NCI-H1092 (cell line): ENCODE results near the gene DOCK9.

Source experiments
- DNase-seq: peaks from one replicate; lab custom pipeline; 2025; lab: John Stamatoyannopoulos, UW

The DOCK9 gene

DNA sequence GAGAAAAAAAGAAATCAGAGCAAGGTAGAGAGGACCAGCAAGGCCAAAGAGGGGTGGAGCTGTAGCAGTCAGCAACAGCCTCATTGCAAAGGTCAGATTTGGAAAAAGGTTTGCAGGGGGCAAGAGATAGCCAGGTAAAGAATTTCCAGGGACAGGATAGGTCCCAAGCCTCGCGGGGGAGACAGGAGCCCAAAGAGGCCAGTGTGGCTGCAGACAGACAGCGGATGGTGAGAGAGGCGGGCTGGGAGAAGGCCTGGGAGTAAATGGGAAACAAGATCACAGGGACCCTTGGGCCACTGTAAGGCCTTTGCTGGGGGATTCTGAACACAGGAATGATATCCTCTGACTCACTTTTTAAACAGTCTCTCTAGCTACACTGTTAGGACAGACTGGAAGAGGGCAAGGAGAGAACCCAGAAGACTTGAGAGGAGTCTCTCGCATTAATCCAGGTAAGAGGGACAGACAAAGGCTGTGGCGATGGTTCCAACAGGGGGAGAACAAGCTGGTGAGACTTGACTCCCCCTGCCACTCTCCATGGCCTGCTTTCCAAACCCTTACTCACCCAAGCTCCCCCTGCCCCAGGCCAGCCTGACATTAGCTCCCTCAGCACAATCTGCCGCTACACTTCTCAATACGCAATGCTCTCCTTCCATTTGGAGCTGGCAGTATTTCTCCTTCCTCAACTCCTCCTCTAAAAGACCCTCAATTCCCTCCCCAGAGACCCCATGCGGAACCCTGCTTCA, 31.8 kb downstream of the DOCK9 start:
- no peak for DNase-seq

DNA sequence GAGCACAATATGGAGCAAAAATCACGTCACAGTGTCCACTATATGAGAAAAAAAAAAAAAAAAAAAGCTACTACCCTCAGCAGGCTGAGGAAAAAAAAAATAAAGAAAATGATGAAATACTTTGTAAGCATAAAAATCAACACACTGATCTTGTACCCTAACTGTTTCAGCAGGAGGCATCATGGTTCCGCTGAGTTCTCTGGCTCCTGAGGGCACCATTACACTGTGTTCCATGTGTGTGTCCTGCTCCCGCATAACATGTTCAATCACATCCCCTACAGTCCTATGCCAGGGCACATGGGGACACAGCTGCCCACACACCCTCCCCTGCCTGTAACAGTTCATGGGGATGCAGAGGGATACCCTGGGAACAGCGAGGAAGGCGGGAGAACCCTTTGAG, 33.5 kb downstream of the DOCK9 start:
- no peak for DNase-seq

GRCh38 chr13:98942997-98943396, 34.9 kb downstream of the DOCK9 start:
- DNase-seq: no peak

DNA sequence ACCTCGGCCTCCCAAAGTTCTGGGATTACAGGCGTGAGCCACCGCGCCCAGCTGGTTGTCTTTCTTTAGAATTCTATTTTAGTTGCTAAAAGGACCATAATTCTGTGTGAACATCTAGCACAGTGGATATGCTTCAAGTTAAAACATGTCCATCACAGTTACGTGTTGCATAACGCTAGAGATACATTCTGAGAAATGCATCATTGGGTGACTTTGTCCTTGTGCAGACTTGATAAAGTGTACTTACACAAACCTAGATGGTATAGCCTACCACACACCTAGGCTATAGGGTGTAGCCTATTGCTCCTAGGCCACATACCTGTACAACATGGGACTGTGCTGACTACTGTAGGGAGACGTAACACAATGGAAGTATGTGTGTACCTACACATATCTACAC, 35.4 kb downstream of the DOCK9 start:
- DNase-seq: no peak

DNA sequence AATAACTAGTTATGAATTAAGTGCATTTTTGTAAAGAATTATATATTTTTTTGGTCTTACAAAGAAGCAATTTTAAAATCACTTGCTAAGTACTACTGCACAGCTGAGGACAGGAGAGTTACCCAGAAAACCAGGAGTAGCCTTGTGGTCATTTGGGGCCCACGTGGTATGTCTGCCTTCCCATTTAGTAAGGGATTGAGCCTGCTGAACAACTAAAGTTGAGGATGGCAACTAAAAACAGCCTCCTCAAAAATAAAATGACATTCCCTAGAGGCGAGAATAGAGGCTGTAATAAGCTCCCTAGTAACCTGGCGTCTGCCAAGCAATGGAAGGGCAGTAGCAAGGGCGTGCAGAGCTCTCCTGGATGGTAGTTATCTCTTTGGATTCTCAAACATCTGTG, 36.3 kb downstream of the DOCK9 start:
- DNase-seq: no peak

- DNase-seq: no peak
Observed at GRCh38 chr13:98941126-98941525, 36.7 kb downstream of the DOCK9 start.

GRCh38 chr13:98940325-98941001, 37.4 kb downstream of the DOCK9 start:
- DNase-seq: no peak

- DNase-seq: no peak
Observed at GRCh38 chr13:98939660-98940191, 38.1 kb downstream of the DOCK9 start.

DNA sequence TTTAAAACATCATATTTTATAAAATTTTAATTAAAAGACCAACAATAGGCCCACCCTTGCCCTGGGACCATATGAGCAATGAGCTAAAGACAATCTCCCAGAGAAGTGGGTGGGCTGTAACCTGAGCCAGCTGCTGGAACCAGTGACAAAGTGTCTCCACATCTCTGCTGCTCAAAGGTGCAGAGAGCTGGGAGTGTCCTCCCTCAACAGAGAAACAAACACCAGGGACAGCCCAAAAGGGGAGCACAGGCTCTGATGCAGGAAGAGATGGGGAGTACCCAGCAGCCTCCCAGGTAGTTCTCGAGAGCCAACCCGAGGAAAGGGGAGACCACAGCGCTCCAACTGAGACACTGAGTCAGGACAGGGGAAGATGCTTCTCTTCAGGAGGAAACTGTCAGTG, 39.1 kb downstream of the DOCK9 start:
- DNase-seq: no peak

GRCh38 chr13:98937911-98938381, 39.9 kb downstream of the DOCK9 start:
- DNase-seq: no peak

- no peak for DNase-seq
Observed at GRCh38 chr13:98934243-98934642, 43.6 kb downstream of the DOCK9 start.

DNA sequence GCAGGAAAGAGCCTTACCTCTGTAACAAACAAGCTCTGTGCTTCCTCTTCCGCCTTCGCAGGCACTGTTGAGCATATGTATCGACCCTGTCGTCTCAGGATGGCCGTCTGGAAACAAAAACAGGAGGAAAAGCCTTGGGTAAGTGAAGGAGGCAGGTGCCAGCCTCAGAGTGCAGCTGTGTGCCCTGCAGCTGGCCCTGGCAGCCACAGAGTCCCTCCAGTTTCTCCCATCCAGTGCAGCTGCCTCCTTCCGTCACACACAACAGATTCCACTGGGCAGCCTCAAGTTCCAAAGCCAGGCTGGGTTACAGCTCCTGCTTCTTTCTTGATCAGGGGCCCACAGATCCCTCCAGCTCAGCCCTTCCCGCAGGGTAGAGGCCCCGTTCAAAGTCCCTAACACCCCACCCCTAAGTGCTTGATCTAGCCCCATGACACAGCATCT, 47.7 kb downstream of the DOCK9 start:
- no peak for DNase-seq

DNA sequence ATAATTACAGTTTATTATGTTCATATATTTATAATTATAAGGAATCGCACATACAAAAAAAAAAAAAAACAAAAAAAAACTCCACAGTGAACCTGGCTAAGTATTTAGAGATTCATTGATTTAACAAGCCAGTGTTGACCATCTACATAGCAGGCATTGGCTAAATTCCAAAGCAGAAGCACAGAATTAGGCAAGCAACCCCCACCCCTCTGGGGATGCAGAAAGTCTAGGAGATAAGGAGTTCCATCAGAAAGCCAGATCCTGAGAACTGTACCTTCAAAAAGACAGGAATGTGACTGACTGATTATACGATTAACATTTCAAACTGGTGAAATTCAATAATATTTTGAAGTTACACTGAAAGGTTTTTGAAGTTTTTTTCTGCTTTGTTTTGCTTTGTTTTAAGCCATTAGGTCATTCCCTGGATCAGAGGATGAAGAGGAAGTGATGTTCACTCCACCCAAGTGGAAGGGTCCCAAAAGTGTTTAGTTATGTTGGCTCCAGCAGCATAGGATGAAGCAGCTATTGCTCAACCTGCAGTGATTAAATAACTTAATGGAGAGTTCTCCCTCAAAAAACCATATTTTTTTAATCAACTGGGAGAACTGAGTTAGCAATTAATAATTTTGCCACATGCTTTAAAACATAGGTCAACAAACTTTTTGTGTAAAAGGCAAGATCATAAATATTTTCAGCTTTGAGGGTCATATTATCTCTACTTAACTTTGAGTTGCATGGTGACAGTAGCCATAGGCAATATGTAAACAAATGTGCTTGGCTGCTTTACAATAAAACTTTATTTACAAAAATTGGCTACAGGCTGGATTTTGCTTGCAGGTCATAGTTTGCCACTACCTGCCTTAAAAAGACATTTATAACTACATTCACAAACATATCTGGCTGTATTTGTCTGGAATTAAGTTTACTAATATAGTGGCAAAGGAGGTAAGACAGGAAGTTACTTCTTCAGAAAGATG, 49.6 kb downstream of the DOCK9 start:
- no peak for DNase-seq

DNA sequence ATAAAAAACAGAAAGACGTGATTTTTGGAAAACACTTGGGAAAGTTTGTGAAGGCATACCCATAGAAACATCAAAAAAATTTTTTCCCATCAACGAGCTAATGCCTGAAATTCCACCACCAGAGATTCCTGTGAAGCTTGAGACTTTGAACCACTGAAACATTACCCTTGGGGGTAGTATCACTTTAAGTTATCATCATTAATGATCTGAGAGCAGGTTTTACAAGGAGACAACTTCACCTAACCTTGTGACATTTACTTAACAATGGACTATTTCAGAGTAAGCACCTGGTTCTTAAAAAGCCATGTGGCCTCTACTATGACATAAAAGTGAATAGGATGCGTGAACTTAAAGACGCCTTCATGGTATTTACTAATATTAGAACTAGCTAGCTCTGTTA, 51.9 kb downstream of the DOCK9 start:
- no peak for DNase-seq

GRCh38 chr13:98923641-98924397, 54.0 kb downstream of the DOCK9 start:
- DNase-seq: no peak

DNA sequence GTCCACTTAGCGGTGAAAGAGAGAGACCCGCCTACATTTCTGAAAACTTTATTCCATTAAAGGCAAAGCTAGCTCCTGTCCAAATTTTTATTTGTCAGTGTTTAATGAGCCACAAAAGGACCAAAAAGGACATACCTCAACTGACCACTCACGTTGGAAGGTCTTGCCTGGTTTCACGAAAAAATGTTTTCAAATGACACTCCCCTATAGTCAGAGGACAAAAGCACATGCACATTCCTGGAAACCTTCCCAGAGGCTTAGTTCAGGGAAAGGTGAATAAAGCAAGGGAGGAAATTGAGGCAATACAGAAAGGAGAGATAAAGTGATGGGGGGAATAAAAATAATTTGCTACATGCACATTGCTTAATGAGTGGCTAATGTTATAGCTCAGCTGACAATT, 55.6 kb downstream of the DOCK9 start:
- DNase-seq: no peak

- no peak for DNase-seq
Observed at GRCh38 chr13:98921786-98922185, 56.1 kb downstream of the DOCK9 start.

DNA sequence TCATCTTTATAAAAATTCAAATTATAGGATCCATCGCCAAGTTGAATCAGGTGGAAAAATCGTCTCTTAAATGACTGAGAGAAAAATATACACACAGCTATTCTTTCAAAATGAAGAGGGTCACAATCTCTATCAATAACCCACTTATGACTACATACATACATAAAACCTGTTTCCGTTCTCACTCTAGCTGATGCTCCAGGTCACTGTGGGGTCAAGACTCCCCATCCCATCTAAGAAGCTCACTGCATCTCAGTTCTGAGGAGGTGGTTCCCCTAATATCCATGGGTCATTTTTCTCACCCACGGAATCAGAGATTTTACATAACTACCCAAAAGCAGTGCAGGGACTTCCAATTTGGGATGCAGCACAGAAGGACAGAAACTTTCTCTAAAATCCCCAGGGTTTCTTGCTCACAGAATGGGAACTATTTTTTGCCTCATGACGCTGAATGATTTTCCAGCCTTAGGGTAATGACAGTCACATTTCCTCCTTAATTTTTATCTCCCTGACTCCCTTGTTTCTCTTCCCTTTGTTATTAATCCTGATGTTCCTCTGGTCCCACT, 56.8 kb downstream of the DOCK9 start:
- no peak for DNase-seq

GRCh38 chr13:98919566-98919965, 58.3 kb downstream of the DOCK9 start:
- DNase-seq: no peak

- no peak for DNase-seq
Observed at GRCh38 chr13:98918771-98919170, 59.1 kb downstream of the DOCK9 start.

DNA sequence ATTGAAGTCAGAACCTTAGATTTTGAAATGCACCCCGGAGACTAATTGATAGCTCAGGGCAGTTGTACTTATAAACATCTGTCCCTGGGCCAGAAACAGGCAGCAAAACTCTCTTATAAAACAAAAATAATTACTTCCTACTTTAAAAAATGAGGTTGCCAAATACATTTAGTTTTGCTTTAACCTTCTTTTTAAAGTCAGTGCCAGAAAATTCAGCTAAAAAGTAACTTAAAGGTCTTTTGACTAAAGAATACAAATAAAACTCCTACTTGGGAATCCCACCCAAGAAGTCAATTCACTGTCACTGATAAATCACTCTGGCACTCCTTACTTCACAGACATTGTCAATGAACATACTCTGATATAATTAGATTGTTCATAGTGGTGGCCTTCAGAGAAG, 60.7 kb downstream of the DOCK9 start:
- DNase-seq: no peak
